Endodermal cell (in vitro differentiated cells): ENCODE results near the gene MAT2B. TPM values are rescaled to one million over a fixed set of nuclear protein-coding genes. Genes with fewer than 3 reads are reported as not detected.

Experiments
- DNase-seq: peaks from one replicate; pipeline ENCODE4 v3.0.0-alpha.2; 2017
- H3K27ac ChIP-seq: 2 replicates; pipeline ENCODE4 v1.5.1; 2013; ENCODE audit warnings: mild to moderate bottlenecking, low read depth, low read length, moderate library complexity
- H3K27me3 ChIP-seq: 2 replicates; pipeline ENCODE4 v1.6.1; 2013; ENCODE audit warnings: mild to moderate bottlenecking, low read length, moderate library complexity; ENCODE audit not compliant: insufficient read depth, control insufficient read depth, poor library complexity, severe bottlenecking
- H3K36me3 ChIP-seq: 2 replicates; pipeline ENCODE4 v1.7.0; 2013; ENCODE audit warnings: mild to moderate bottlenecking, low read length, moderate library complexity; ENCODE audit not compliant: control insufficient read depth, insufficient read depth
- H3K4me1 ChIP-seq: one replicate; pipeline ENCODE4 v1.7.0; 2013; ENCODE audit warnings: low read length; ENCODE audit not compliant: control insufficient read depth, insufficient read depth
- H3K4me3 ChIP-seq: 2 replicates; pipeline ENCODE4 v1.5.1; 2013; ENCODE audit warnings: mild to moderate bottlenecking, low read length, moderate library complexity
- H3K9ac ChIP-seq: 2 replicates; pipeline ENCODE4 v1.6.1; 2013; ENCODE audit warnings: mild to moderate bottlenecking, low read length, moderate library complexity; ENCODE audit not compliant: poor library complexity, severe bottlenecking; ENCODE audit errors: extremely low read depth
- H3K9me3 ChIP-seq: 2 replicates; pipeline ENCODE4 v1.6.1; 2013; ENCODE audit warnings: mild to moderate bottlenecking, low read length, moderate library complexity; ENCODE audit not compliant: control insufficient read depth
- H3K27ac Mint-ChIP-seq: 2 replicates; pipeline ENCODE4 v1.8.0; 2020; ENCODE audit warnings: mixed read lengths
- H3K27me3 Mint-ChIP-seq: 2 replicates; pipeline ENCODE4 v1.8.0; 2021; ENCODE audit warnings: mild to moderate bottlenecking, mixed read lengths; ENCODE audit not compliant: insufficient read depth
- H3K36me3 Mint-ChIP-seq: 2 replicates; pipeline ENCODE4 v1.8.0; 2020; ENCODE audit warnings: low read depth, mixed read lengths
- H3K4me1 Mint-ChIP-seq: 2 replicates; pipeline ENCODE4 v1.8.0; 2020; ENCODE audit warnings: mixed read lengths
- H3K4me3 Mint-ChIP-seq: 2 replicates; pipeline ENCODE4 v1.8.0; 2020; ENCODE audit warnings: mild to moderate bottlenecking, moderate library complexity, mixed read lengths
- H3K9me3 Mint-ChIP-seq: 2 replicates; pipeline ENCODE4 v1.8.0; 2020; ENCODE audit warnings: mild to moderate bottlenecking, mixed read lengths
- WGBS, 2 experiments: methylation state at CpG; one replicate each; pipeline versions ENCODE4 v1.1.5 to v1.1.7; 2013; ENCODE audit warnings: missing lambda C conversion rate in 2 of 2, mixed read lengths in 1 of 2; ENCODE audit not compliant: insufficient coverage in 1 of 2, insufficient read length in 1 of 2; 5-methylcytosine and 5-hydroxymethylcytosine counted together
- total RNA-seq, 2 donors: library from RNA; stranded (reverse); fragmentation: NEBNext Ultra II Directional in 1 of 2; extraction: Animal tissue kit (Norgen Biotek cat#: 25700) in 1 of 2; gene quantifications; 2 replicates in 1 of 2; 3 replicates in 1 of 2; pipeline ENCODE4 v1.2.1, GENCODE V29; 2021
- TF ChIP-seq, protein P1 (sequence below): fragments of 200-600 bp; sonication (generic); conservative IDR thresholded peaks from 2 replicates; pipeline ENCODE4 v1.5.0; 2021; ENCODE audit warnings: antibody characterized with exemption, mild to moderate bottlenecking

MAT2B gene
- total RNA-seq, 2 donors from 2014 or later: 45.4 to 47.7 TPM

DNA sequence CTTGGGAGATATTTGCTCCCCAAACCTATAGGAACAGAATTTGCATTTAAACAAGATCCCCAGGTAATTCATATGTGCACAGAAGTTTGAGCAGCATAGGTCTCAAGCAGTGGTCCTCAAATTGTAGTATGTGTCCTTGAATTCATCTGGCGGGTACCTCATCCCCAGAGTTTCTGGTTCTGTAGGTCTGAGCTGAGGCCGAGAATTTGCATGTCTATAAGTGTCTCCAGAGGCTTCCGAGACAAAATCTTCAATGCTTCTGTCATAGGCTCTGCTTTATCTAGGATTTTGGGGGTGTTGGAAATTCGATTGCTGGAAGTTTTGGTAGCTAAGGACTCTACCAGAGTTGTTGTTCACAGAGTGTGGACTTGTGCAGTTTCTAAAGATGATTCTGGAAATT, 38.6 kb downstream of the MAT2B start:
- Histone ChIP-seq H3K9ac (no peak overlapping the region), H3K4me3 (no peak overlapping the region), H3K27ac (no peak overlapping the region), H3K4me1 (no peaks in the 10 kb centered on the region), H3K27me3 (no peaks in the 10 kb centered on the region), H3K9me3 (no peaks in the 10 kb centered on the region), H3K36me3 (no peaks in the 10 kb centered on the region)
- Mint-ChIP-seq H3K9me3 (no peaks in the 10 kb centered on the region), H3K27ac (no peak overlapping the region), H3K27me3 (no peaks in the 10 kb centered on the region), H3K36me3 (no peaks in the 10 kb centered on the region), H3K4me3 (no peak overlapping the region), H3K4me1 (peaks cover 2% of the 10 kb centered on the region)
- no peak for DNase-seq
- WGBS, 2 experiments: 55 to 81% methylated on average over 2 to 4 of the region's 4 CpGs
- TF ChIP-seq, protein P1, sequence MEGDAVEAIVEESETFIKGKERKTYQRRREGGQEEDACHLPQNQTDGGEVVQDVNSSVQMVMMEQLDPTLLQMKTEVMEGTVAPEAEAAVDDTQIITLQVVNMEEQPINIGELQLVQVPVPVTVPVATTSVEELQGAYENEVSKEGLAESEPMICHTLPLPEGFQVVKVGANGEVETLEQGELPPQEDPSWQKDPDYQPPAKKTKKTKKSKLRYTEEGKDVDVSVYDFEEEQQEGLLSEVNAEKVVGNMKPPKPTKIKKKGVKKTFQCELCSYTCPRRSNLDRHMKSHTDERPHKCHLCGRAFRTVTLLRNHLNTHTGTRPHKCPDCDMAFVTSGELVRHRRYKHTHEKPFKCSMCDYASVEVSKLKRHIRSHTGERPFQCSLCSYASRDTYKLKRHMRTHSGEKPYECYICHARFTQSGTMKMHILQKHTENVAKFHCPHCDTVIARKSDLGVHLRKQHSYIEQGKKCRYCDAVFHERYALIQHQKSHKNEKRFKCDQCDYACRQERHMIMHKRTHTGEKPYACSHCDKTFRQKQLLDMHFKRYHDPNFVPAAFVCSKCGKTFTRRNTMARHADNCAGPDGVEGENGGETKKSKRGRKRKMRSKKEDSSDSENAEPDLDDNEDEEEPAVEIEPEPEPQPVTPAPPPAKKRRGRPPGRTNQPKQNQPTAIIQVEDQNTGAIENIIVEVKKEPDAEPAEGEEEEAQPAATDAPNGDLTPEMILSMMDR: no peak

DNA sequence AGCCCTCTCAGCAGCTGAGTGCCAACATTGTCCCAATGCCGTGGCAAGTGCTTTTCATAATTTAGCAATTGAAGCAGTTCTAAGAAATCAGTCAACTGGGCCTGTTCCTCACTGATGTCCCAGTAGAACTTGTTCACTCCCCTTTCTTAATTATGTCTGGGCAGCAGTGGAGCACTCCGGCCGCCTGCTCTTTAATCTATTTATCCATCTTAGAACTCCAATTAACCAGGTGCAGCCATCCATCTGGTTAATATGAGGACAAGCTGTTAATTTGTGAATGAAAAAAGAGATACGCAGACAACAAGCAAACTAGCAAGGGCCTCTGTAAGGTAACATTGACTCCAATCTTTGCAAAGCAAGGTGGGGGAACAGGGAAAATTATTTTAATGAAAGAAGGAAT, 39.4 kb downstream of the MAT2B start:
- TF ChIP-seq, protein P1: no peak
- no peak for DNase-seq
- Mint-ChIP-seq H3K9me3 (no peaks in the 10 kb centered on the region), H3K4me1 (peaks cover 2% of the 10 kb centered on the region), H3K27ac (no peak overlapping the region), H3K4me3 (no peak overlapping the region), H3K27me3 (no peaks in the 10 kb centered on the region), H3K36me3 (no peaks in the 10 kb centered on the region)
- Histone ChIP-seq H3K9me3 (no peaks in the 10 kb centered on the region), H3K27ac (no peak overlapping the region), H3K36me3 (no peaks in the 10 kb centered on the region), H3K4me1 (no peaks in the 10 kb centered on the region), H3K9ac (no peak overlapping the region), H3K27me3 (no peaks in the 10 kb centered on the region), H3K4me3 (no peak overlapping the region)
- 89 to 97% methylated on average over 2 to 4 of the region's 4 CpGs for WGBS, 2 experiments

DNA sequence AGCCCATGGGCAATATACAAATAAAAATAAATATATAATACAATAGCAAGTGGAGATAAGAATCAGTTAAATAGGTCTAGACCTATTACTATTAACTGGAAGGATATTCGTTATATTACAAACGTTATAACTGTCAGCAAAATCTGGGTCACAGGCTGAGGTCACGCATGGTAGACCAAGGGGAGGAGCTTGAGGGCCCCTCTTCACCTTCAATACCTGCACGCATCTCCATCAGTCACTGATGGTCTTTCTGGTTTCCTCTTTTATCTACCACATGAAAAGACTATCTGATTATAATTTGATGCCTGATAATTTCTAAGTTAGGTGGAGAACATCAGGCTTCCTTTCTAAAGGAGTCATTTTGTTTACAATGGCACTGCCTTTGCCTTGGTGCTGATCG, 43.2 kb downstream of the MAT2B start:
- H3K27me3 Mint-ChIP-seq: no peaks in the 10 kb centered on the region
- Histone ChIP-seq H3K9ac (no peak overlapping the region), H3K36me3 (no peaks in the 10 kb centered on the region), H3K27ac (no peak overlapping the region), H3K9me3 (no peaks in the 10 kb centered on the region), H3K27me3 (no peaks in the 10 kb centered on the region), H3K4me1 (peaks cover 4% of the 10 kb centered on the region), H3K4me3 (no peak overlapping the region)
- TF ChIP-seq, protein P1: no peak
- no peaks in the 10 kb centered on the region for H3K9me3 Mint-ChIP-seq
- H3K36me3 Mint-ChIP-seq: no peaks in the 10 kb centered on the region
- no peak overlapping the region for H3K4me3 Mint-ChIP-seq
- no peak overlapping the region for H3K27ac Mint-ChIP-seq
- peaks cover 11% of the 10 kb centered on the region for H3K4me1 Mint-ChIP-seq
- DNase-seq: no peak
- 91 to 96% methylated on average over 3 to 5 of the region's 5 CpGs for WGBS, 2 experiments
